Chondrocyte (in vitro differentiated cells): ENCODE data around the gene MAPK7. TPM values are rescaled to one million over a fixed set of nuclear protein-coding genes. Genes with fewer than 3 reads are reported as not detected.

Experiments used
- DNase-seq: peaks from one replicate; pipeline ENCODE4 v3.0.0; 2021; ENCODE audit warnings: mixed read lengths, low spot score
- H3K27ac Mint-ChIP-seq: one replicate; pipeline ENCODE4 v1.8.0; 2021; ENCODE audit warnings: mild to moderate bottlenecking, moderate library complexity, mixed read lengths; ENCODE audit not compliant: unreplicated experiment
- H3K27me3 Mint-ChIP-seq: 2 replicates; pipeline ENCODE4 v1.8.0; 2021; ENCODE audit warnings: low read depth, mixed read lengths
- H3K36me3 Mint-ChIP-seq: 2 replicates; pipeline ENCODE4 v1.8.0; 2021; ENCODE audit warnings: low read depth, mixed read lengths
- H3K4me1 Mint-ChIP-seq: 2 replicates; pipeline ENCODE4 v1.8.0; 2021; ENCODE audit warnings: low read depth, mild to moderate bottlenecking, mixed read lengths
- H3K4me3 Mint-ChIP-seq: one replicate; pipeline ENCODE4 v1.8.0; 2021; ENCODE audit warnings: mild to moderate bottlenecking, moderate library complexity, mixed read lengths; ENCODE audit not compliant: unreplicated experiment
- H3K9me3 Mint-ChIP-seq: 2 replicates; pipeline ENCODE4 v1.8.0; 2021; ENCODE audit warnings: low read depth, mixed read lengths
- total RNA-seq: library from RNA; stranded (reverse); gene quantifications from 3 replicates; pipeline ENCODE4 v1.2.1, GENCODE V29; 2021
- TF ChIP-seq, protein P1 (sequence below): fragments of 200-600 bp; sonication (generic); IDR thresholded peaks from 2 replicates; pipeline ENCODE4 v1.5.0; 2021; ENCODE audit warnings: antibody characterized with exemption, mild to moderate bottlenecking, moderate library complexity

MAPK7 gene
- total RNA-seq, 1 donor from 2014 or later: 52.3 TPM

DNA sequence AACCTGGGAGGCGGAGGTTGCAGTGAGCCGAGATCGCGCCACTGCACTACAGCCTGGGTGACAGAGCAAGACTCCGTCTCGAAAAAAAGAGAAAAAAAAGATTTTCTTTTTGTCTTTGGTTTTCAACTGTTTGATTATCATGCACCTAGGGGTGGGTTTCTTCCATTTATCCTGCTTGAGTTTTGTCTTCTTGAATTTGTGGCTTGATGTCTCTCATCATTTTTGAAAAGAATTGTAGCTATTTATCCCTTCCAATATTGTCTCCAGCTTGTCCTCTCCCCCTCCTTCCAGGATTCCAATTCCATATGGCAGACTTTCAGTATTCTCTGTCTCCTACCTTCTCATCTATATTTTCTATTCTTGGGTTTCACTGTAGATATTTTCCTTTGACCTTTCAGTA lies 23.6 kb upstream of the MAPK7 start:
- peaks cover 5% of the 10 kb centered on the region for H3K36me3 Mint-ChIP-seq

DNA sequence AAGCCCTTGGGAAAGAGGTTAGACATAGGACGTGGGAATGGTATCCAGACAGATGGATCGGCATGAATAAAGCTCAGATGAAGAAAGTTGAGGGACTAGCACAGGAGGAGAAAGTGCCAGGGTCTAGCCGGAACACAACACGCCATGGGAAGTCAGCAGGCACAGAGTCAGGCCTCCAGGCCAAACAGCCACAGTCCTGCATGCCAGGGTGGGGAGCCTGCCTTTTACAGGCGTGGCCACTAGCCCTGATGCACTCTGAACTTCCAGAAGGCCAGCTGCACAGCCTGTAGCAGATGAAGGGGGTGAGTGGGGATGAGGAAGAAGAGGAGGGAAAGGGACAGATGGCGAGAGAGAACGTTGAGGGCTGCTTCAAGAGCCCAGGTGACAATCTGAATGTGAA lies 20.9 kb upstream of the MAPK7 start:
- H3K4me3 Mint-ChIP-seq: no peak overlapping the region
- no peaks in the 10 kb centered on the region for H3K9me3 Mint-ChIP-seq
- H3K27me3 Mint-ChIP-seq: no peaks in the 10 kb centered on the region

More for the DNA sequence above, 23.6 kb upstream of the MAPK7 start:
- Mint-ChIP-seq H3K27ac (peak overlapping the region; percentile 72), H3K4me1 (peaks cover 22% of the 10 kb centered on the region), H3K9me3 (no peaks in the 10 kb centered on the region), H3K27me3 (no peaks in the 10 kb centered on the region), H3K4me3 (no peak overlapping the region)
- TF ChIP-seq, protein P1, sequence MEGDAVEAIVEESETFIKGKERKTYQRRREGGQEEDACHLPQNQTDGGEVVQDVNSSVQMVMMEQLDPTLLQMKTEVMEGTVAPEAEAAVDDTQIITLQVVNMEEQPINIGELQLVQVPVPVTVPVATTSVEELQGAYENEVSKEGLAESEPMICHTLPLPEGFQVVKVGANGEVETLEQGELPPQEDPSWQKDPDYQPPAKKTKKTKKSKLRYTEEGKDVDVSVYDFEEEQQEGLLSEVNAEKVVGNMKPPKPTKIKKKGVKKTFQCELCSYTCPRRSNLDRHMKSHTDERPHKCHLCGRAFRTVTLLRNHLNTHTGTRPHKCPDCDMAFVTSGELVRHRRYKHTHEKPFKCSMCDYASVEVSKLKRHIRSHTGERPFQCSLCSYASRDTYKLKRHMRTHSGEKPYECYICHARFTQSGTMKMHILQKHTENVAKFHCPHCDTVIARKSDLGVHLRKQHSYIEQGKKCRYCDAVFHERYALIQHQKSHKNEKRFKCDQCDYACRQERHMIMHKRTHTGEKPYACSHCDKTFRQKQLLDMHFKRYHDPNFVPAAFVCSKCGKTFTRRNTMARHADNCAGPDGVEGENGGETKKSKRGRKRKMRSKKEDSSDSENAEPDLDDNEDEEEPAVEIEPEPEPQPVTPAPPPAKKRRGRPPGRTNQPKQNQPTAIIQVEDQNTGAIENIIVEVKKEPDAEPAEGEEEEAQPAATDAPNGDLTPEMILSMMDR: no peak
- DNase-seq: no peak

DNA sequence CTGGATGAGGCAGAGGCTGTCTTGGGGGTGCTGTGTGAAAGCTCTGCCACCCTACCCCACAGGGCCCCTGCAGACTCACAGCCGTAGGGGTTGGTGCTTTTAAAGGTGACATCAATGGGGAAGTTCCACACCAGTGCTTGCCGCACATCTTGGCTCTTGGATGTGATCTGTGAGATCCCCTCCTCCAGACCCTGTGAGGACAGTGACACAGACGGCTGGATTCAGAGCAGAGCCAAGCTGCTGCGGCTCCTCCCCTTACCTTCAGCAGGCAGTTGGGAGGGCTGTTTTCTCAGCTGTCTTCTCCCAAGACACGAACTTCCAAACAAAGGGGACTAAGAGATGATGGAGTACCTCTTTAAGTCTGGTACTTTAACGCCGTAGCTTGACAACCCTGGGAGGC lies 20.5 kb upstream of the MAPK7 start:
- H3K27me3 Mint-ChIP-seq: no peaks in the 10 kb centered on the region
- peak; percentile 34 for DNase-seq
- H3K4me1 Mint-ChIP-seq: peaks cover 24% of the 10 kb centered on the region
- no peak overlapping the region for H3K27ac Mint-ChIP-seq
- TF ChIP-seq, protein P1: no peak
- H3K4me3 Mint-ChIP-seq: no peak overlapping the region
- no peaks in the 10 kb centered on the region for H3K9me3 Mint-ChIP-seq
- peaks cover 5% of the 10 kb centered on the region for H3K36me3 Mint-ChIP-seq

More for the DNA sequence above, 20.9 kb upstream of the MAPK7 start:
- TF ChIP-seq, protein P1: no peak
- Mint-ChIP-seq H3K36me3 (peaks cover 5% of the 10 kb centered on the region), H3K27ac (no peak overlapping the region), H3K4me1 (peaks cover 24% of the 10 kb centered on the region)
- DNase-seq: peak; percentile 68

DNA sequence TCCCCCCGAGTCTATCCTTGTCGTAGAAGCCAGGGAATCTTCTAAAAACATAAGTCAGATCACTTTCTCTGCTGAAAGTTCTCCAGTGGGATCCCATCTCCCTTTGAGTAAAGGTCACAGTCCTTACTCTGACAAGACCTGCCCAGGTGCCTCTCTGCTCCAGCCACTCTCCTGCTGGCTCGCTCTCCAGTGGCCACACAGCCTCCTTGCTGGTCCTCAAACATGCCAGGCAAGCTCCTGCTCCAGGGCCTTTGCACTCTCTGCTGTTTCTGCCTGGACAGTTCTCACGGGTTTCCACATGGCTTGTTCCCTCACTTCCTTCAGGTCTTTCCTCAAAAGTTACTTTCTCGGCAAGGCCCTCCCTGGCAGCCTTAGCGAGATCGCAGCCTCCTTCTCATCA lies 19.1 kb upstream of the MAPK7 start:
- peaks cover 5% of the 10 kb centered on the region for H3K36me3 Mint-ChIP-seq
- H3K4me1 Mint-ChIP-seq: peaks cover 33% of the 10 kb centered on the region
- H3K4me3 Mint-ChIP-seq: no peak overlapping the region
- no peaks in the 10 kb centered on the region for H3K27me3 Mint-ChIP-seq
- no peak overlapping the region for H3K27ac Mint-ChIP-seq
- no peaks in the 10 kb centered on the region for H3K9me3 Mint-ChIP-seq
- peak; percentile 53 for DNase-seq
- TF ChIP-seq, protein P1: no peak

DNA sequence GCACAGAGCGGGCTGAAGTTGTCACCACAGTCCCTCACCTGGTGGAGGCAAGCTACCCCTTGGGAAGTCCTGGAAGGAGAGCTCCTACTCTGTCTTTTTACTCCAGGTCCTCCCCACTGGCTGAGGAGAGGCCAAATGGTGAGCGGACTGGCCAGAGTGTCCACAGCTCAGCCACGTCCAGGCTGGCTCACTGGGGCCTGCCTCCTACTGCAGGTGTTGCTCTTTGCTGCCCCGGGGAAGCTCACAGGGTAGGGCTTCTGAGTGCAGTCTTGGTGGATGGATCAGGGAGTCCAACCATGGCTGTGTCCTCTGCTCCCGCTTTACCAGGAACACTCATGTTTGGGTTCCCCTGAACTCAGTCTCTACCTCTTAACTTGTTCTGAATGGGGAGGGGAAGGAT lies 18.4 kb upstream of the MAPK7 start:
- H3K36me3 Mint-ChIP-seq: peaks cover 5% of the 10 kb centered on the region
- H3K4me3 Mint-ChIP-seq: no peak overlapping the region
- no peaks in the 10 kb centered on the region for H3K27me3 Mint-ChIP-seq

More for the DNA sequence above, 18.4 kb upstream of the MAPK7 start:
- TF ChIP-seq, protein P1: no peak
- Mint-ChIP-seq H3K27ac (no peak overlapping the region), H3K9me3 (no peaks in the 10 kb centered on the region), H3K4me1 (peaks cover 33% of the 10 kb centered on the region)
- DNase-seq: peak; percentile 58
